HepG2 (cell line): ENCODE data around the gene ACVRL1.
A peak's percentile ranks its signal among the peaks of the same experiment; 100 is the strongest.

Source experiments
- BHLHE40 ChIP-seq: IDR thresholded peaks from 2 replicates; pipeline ENCODE4 v1.6.1; 2011; ENCODE audit warnings: low read length, improper control_type of control experiment
- CHD2 ChIP-seq: IDR thresholded peaks from 2 replicates; pipeline ENCODE4 v1.6.1; 2011; ENCODE audit warnings: low read depth, low read length, improper control_type of control experiment
- CTCF ChIP-seq: sonication (generic); formaldehyde crosslinking; IDR thresholded peaks from 2 replicates; pipeline ENCODE4 v1.5.0; 2020; ENCODE audit warnings: mild to moderate bottlenecking, missing genetic modification reagents, moderate library complexity
- EZH2 ChIP-seq: conservative IDR thresholded peaks from 2 replicates; pipeline ENCODE4 v1.6.1; 2012; ENCODE audit warnings: mild to moderate bottlenecking, low read depth, low read length, moderate library complexity
- POLR2A ChIP-seq, 2 experiments: IDR thresholded peaks; 2 replicates each; pipeline ENCODE4 v1.6.1; 2011; ENCODE audit warnings: low read depth in 2 of 2, low read length in 2 of 2, mild to moderate bottlenecking in 1 of 2, moderate library complexity in 1 of 2; ENCODE audit not compliant: insufficient read depth in 1 of 2
- REPIN1 ChIP-seq: sonication (generic); formaldehyde crosslinking; IDR thresholded peaks from 2 replicates; pipeline ENCODE4 v1.8.0; 2022; ENCODE audit warnings: missing genetic modification reagents, low read depth, mild to moderate bottlenecking, borderline replicate concordance
- TAF15 ChIP-seq: fragments of 200-400 bp; formaldehyde crosslinking; IDR thresholded peaks from one replicate; pipeline ENCODE4 v1.6.1; 2018; ENCODE audit warnings: mild to moderate bottlenecking, low read depth, low read length; ENCODE audit not compliant: poor library complexity, severe bottlenecking
- TCF12 ChIP-seq, 2 experiments: fragments of 450-650 bp in 1 of 2; sonication (generic) in 1 of 2; formaldehyde crosslinking in 1 of 2; IDR thresholded peaks; 2 replicates each; pipeline versions ENCODE4 v1.6.1 to v1.8.0; 2017 to 2022; ENCODE audit warnings: antibody characterized with exemption in 1 of 2, mild to moderate bottlenecking in 1 of 2, missing genetic modification reagents in 1 of 2, moderate library complexity in 1 of 2
- TF ChIP-seq, protein P1 (sequence below): sonication (generic); formaldehyde crosslinking; IDR thresholded peaks from 2 replicates; pipeline ENCODE4 v1.4.0; 2020; ENCODE audit warnings: missing genetic modification reagents
- TF ChIP-seq, protein P2 (sequence below): sonication (generic); formaldehyde crosslinking; IDR thresholded peaks from 2 replicates; pipeline ENCODE4 v1.4.0; 2020; ENCODE audit warnings: missing genetic modification reagents

DNA sequence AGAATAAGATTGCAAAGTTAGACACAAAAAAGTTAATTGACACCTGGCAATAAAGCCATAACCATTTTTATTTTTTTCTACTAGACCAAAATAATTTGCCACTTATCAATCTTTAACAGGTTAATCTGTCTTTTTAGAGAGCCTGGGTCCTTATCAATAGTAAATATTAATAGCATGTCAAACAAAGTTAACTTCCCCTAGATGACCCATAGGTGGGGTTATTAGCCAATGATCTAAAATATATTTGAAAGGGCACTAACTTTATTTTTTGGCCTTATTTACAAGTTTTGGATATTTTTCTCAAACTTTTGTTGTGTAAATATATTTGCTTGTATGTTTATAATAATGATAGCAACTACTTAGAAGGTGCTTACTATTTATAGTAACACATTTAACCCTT lies 15.5 kb upstream of the ACVRL1 start:
- TF ChIP-seq, protein P1, sequence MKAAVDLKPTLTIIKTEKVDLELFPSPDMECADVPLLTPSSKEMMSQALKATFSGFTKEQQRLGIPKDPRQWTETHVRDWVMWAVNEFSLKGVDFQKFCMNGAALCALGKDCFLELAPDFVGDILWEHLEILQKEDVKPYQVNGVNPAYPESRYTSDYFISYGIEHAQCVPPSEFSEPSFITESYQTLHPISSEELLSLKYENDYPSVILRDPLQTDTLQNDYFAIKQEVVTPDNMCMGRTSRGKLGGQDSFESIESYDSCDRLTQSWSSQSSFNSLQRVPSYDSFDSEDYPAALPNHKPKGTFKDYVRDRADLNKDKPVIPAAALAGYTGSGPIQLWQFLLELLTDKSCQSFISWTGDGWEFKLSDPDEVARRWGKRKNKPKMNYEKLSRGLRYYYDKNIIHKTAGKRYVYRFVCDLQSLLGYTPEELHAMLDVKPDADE = no peak
- TF ChIP-seq EZH2 (no peak), CHD2 (no peak), POLR2A (IDR thresholded peaks at IDR 0.05; ENCODE audit: insufficient read depth in 1 of 2, low read depth in 2 of 2, low read length in 2 of 2) (no peak), CTCF (CRISPR knock-in tag) (peak; percentile 17; the same call in 1 of the 2 replicates), BHLHE40 (no peak), TCF12 (IDR thresholded peaks at IDR 0.05) (no peak), TCF12 (CRISPR knock-in tag; IDR thresholded peaks at IDR 0.05) (no peak), REPIN1 (CRISPR knock-in tag) (no peak), TAF15 (no peak)
- TF ChIP-seq, protein P2, sequence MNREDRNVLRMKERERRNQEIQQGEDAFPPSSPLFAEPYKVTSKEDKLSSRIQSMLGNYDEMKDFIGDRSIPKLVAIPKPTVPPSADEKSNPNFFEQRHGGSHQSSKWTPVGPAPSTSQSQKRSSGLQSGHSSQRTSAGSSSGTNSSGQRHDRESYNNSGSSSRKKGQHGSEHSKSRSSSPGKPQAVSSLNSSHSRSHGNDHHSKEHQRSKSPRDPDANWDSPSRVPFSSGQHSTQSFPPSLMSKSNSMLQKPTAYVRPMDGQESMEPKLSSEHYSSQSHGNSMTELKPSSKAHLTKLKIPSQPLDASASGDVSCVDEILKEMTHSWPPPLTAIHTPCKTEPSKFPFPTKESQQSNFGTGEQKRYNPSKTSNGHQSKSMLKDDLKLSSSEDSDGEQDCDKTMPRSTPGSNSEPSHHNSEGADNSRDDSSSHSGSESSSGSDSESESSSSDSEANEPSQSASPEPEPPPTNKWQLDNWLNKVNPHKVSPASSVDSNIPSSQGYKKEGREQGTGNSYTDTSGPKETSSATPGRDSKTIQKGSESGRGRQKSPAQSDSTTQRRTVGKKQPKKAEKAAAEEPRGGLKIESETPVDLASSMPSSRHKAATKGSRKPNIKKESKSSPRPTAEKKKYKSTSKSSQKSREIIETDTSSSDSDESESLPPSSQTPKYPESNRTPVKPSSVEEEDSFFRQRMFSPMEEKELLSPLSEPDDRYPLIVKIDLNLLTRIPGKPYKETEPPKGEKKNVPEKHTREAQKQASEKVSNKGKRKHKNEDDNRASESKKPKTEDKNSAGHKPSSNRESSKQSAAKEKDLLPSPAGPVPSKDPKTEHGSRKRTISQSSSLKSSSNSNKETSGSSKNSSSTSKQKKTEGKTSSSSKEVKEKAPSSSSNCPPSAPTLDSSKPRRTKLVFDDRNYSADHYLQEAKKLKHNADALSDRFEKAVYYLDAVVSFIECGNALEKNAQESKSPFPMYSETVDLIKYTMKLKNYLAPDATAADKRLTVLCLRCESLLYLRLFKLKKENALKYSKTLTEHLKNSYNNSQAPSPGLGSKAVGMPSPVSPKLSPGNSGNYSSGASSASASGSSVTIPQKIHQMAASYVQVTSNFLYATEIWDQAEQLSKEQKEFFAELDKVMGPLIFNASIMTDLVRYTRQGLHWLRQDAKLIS = no peak
